GM15510 (cell line): ENCODE measurements around the gene RASEF.

ENCODE experiments used
- POLR2A ChIP-seq: IDR thresholded peaks from 3 replicates; pipeline ENCODE4 v1.6.1; 2011; ENCODE audit warnings: borderline replicate concordance; ENCODE audit not compliant: insufficient read length; ENCODE audit errors: extremely low read depth

The RASEF gene

GRCh38 chr9:83061990-83062650 is 822 bp downstream of the RASEF start:
- TF ChIP-seq POLR2A: no peak

- no peak for TF ChIP-seq POLR2A
These were observed 1.9 kb downstream of the RASEF start for GRCh38 chr9:83061036-83061435.

- no peak for TF ChIP-seq POLR2A
These were observed 2.4 kb downstream of the RASEF start for GRCh38 chr9:83060556-83060955.

GRCh38 chr9:83059417-83059816 is 3.5 kb downstream of the RASEF start:
- TF ChIP-seq POLR2A: no peak

DNA sequence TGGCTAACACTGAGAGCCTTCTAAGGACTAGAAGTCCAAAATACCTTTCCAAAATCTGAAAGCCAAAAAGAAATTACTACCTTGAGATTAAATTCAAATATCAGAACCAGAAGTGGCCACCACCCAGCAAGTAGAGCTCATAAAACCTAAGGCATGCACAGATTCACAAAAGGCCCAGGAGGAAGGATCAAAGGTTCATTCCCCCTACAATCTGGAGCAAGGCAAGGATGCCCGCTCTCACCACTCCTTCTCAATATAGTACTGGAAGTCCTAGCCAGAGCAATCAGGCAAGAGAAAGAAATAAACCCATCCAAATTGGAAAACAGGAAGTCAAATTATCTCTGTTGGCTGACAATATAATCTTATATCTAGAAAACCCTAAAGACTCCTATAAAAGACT is 6.0 kb downstream of the RASEF start:
- no peak for TF ChIP-seq POLR2A

GRCh38 chr9:83056174-83056573 is 6.8 kb downstream of the RASEF start:
- TF ChIP-seq POLR2A: no peak

GRCh38 chr9:83047839-83048775 is 14.8 kb downstream of the RASEF start:
- no peak for TF ChIP-seq POLR2A

DNA sequence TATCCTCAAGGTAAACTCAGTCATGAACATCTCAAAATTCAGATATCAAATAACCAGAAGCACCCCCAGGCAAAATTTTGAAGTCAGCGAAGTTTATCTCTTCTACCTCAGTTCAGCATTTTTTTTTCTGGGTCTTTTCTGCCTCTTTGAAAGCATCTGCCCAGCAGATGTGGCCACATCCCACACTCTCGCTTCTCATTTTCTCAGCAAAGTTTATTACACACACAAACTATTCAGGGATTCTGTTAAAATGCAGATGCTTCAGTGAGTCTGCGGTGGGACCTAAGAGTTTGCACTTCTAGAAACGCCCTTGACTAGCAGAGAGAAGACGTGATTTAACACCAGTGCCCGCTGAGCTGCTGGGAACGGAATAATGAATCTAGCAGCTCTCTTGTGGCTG is 19.3 kb downstream of the RASEF start:
- no peak for TF ChIP-seq POLR2A

- TF ChIP-seq POLR2A: no peak
These were observed 21.2 kb downstream of the RASEF start for GRCh38 chr9:83041771-83042170.

DNA sequence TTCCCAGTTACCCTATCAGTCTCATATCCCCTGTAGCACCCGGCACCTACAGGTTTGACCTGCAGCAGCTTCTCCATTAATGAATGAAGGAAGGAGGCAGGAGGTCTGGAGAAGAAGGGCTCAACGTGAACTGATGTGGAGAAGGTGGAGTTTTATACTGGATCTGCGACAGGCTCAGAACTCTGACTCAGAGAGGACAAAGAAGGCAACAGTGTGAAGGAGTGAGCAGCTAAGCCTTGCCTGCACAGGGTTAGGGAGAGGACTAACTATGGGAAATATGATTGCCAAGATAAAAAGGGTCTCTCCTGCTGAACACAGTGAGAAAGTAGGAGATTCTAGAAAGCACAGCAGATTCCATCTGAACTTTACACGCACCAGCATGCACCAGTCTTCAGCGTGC is 23.6 kb downstream of the RASEF start:
- TF ChIP-seq POLR2A: no peak

GRCh38 chr9:83036043-83036442 is 26.9 kb downstream of the RASEF start:
- TF ChIP-seq POLR2A: no peak

GRCh38 chr9:83035143-83035542 is 27.8 kb downstream of the RASEF start:
- no peak for TF ChIP-seq POLR2A

- no peak for TF ChIP-seq POLR2A
These were observed 28.4 kb downstream of the RASEF start for GRCh38 chr9:83034587-83034986.

DNA sequence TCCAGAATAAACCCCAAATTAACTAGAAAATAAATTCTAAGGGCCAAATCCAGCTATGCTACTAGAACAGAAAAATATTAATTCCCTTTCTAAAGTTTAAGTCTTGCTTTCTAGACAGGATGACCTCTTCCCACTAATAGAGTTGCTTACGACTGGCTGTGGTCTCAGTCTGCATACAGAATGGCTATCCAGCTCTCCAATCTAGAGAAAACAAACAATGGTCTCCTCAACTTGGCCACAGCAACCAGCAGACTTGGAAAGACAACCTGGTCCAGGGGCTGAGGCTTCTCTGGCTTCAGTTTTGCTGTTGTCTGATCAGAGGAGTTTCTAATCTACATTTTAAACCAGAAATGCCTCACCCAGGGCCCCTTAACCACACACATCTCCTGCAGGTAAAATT is 28.9 kb downstream of the RASEF start:
- no peak for TF ChIP-seq POLR2A

DNA sequence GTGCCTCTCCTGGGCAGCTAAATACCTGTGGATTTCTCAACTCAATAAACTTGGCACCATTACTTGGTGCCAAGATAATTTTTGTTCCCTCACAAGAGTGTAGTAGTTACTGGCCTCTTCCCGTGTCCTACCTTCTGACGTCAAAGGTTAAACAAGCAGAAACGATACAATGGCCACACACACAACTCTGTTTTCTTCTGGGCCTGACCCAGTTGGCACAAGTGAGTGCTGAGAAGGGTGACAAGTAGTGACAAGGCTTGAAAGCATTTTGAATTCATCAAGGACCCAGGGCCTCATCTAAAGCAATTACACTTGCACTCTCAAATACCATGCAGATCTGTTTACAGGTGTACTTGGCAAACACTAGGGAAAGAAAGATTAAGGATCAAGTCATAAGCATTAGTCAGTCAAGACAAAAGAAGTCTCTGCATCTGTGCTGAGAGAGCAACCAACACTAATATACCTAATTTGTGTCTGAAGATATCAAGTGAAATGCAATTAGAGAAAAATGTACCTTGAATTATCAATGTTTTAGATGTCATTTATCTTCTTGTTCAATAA is 30.8 kb downstream of the RASEF start:
- TF ChIP-seq POLR2A: no peak
